ENCODE data around the gene PCDHGB1.
"Not testable (repeated sequence)": the region's sequence is repeated elsewhere in the genome, so short reads cannot be mapped to it uniquely, and the experiment has no call there.

The PCDHGB1 gene

GRCh38 chr5:141349917-141350619, at the start of gene PCDHGB1:
PCDHGB1 (plus strand) TSS chr5:141350099; CDS start chr5:141350261, 162 bp downstream.
- peak; percentile 10 to 23 for TF ChIP-seq CTCF (IDR thresholded peaks at IDR 0.05)
- H3K36me3 ChIP-seq = peaks cover 0 to 20% (median 13%) of the 10 kb centered on the region in 3 donors
- H3K9me3 ChIP-seq = peaks cover 3 to 99% (median 87%) of the 10 kb centered on the region in 3 donors
- H3K27me3 ChIP-seq = peaks cover 0 to 3% of the 10 kb centered on the region in 2 donors
- no peak for DNase-seq
- H3K27ac ChIP-seq = no peak within 1 kb of the TSS
- no peaks in the 10 kb centered on the region for H3K4me1 ChIP-seq
- peak within 1 kb of the TSS; percentile 20 to 34 for H3K4me3 ChIP-seq
- intact Hi-C loops (cut with DNase I; ENCODE audit: low total_unique reads) = no loop called here

GRCh38 chr5:141303756-141304155, 46.1 kb upstream of the PCDHGB1 start, which contains the start of gene SLC25A2:
SLC25A2 (minus strand) TSS chr5:141304049; CDS start chr5:141303865, 184 bp downstream.
- no peak for DNase-seq
- H3K9me3 ChIP-seq = peaks cover 5 to 100% (median 94%) of the 10 kb centered on the region in 3 donors
- H3K36me3 ChIP-seq = peaks cover 6 to 53% (median 37%) of the 10 kb centered on the region in 3 donors
- TF ChIP-seq CTCF (IDR thresholded peaks at IDR 0.05) = no peak
- no peak within 1 kb of the TSS for H3K27ac ChIP-seq
- H3K27me3 ChIP-seq = no peaks in the 10 kb centered on the region
- H3K4me1 ChIP-seq = no peaks in the 10 kb centered on the region
- intact Hi-C loops (cut with DNase I; ENCODE audit: low total_unique reads) = no loop called here
- H3K4me3 ChIP-seq = no peak within 1 kb of the TSS

- H3K9me3 ChIP-seq = peaks cover 10 to 100% (median 89%) of the 10 kb centered on the region in 3 donors
- intact Hi-C loops (cut with DNase I; ENCODE audit: low total_unique reads) = no loop called here
- DNase-seq = no peak
Measured at GRCh38 chr5:141306630-141307029, 43.3 kb upstream of the PCDHGB1 start.

GRCh38 chr5:141313711-141314110, 36.2 kb upstream of the PCDHGB1 start:
- Histone ChIP-seq H3K36me3 (peaks cover 45 to 79% (median 74%) of the 10 kb centered on the region in 3 donors), H3K9me3 (peaks cover 22 to 100% (median 73%) of the 10 kb centered on the region in 3 donors), H3K27ac (no peak overlapping the region), H3K4me3 (no peak overlapping the region), H3K4me1 (no peaks in the 10 kb centered on the region), H3K27me3 (no peaks in the 10 kb centered on the region)
- no peak for DNase-seq
- TF ChIP-seq CTCF (IDR thresholded peaks at IDR 0.05) = no peak
- intact Hi-C loops (cut with DNase I; ENCODE audit: low total_unique reads) = no loop called here

More at GRCh38 chr5:141306630-141307029, 43.3 kb upstream of the PCDHGB1 start:
- Histone ChIP-seq H3K4me1 (no peaks in the 10 kb centered on the region), H3K36me3 (peaks cover 6 to 50% (median 29%) of the 10 kb centered on the region in 3 donors), H3K27ac (no peak overlapping the region), H3K27me3 (no peaks in the 10 kb centered on the region), H3K4me3 (no peak overlapping the region)
- no peak for TF ChIP-seq CTCF (IDR thresholded peaks at IDR 0.05)

- H3K9me3 ChIP-seq = peaks cover 22 to 86% (median 59%) of the 10 kb centered on the region in 3 donors
Measured at GRCh38 chr5:141316963-141317362, 32.9 kb upstream of the PCDHGB1 start.

GRCh38 chr5:141319202-141319601, 30.7 kb upstream of the PCDHGB1 start:
- DNase-seq = no peak
- no peak overlapping the region for H3K4me3 ChIP-seq
- H3K27ac ChIP-seq = no peak overlapping the region
- H3K27me3 ChIP-seq = no peaks in the 10 kb centered on the region
- H3K36me3 ChIP-seq = peaks cover 47 to 58% (median 56%) of the 10 kb centered on the region in 3 donors
- H3K4me1 ChIP-seq = peaks cover 0 to 12% (median 3%) of the 10 kb centered on the region in 4 donors
- peaks cover 19 to 71% (median 44%) of the 10 kb centered on the region in 3 donors for H3K9me3 ChIP-seq
- TF ChIP-seq CTCF (IDR thresholded peaks at IDR 0.05) = no peak
- intact Hi-C loops (cut with DNase I; ENCODE audit: low total_unique reads) = no loop called here

More at GRCh38 chr5:141316963-141317362, 32.9 kb upstream of the PCDHGB1 start:
- intact Hi-C loops (cut with DNase I; ENCODE audit: low total_unique reads); H3K27me3 ChIP-seq; H3K27ac ChIP-seq; DNase-seq; H3K4me3 ChIP-seq: not testable (repeated sequence)
- Histone ChIP-seq H3K36me3 (peaks cover 55 to 79% (median 78%) of the 10 kb centered on the region in 3 donors), H3K4me1 (peaks cover 0 to 12% (median 3%) of the 10 kb centered on the region in 4 donors)

Data from tibial artery (tissue), 4 donors.